Stimulated activated CD8-positive, alpha-beta memory T cell treated with anti-CD3 and anti-CD28 coated beads, Interleukin-4, amount 100 ng/mL, for 24 hours (primary cell): Measurements from ENCODE around the gene KCNK10.
"Not testable (repeated sequence)": the region's sequence is repeated elsewhere in the genome, so short reads cannot be mapped to it uniquely, and the experiment has no call there.

Experiments used
- DNase-seq: peaks from one replicate; pipeline ENCODE4 v3.0.0-alpha.2; 2020; ENCODE audit warnings: low read depth

The KCNK10 gene

GRCh38 chr14:88266474-88266873 lies 56.6 kb downstream of the KCNK10 start:
- DNase-seq, result no peak

GRCh38 chr14:88264116-88264515 lies 59.0 kb downstream of the KCNK10 start:
- DNase-seq, result no peak

GRCh38 chr14:88261302-88261701 lies 61.8 kb downstream of the KCNK10 start:
- DNase-seq, result not testable (repeated sequence)

DNA sequence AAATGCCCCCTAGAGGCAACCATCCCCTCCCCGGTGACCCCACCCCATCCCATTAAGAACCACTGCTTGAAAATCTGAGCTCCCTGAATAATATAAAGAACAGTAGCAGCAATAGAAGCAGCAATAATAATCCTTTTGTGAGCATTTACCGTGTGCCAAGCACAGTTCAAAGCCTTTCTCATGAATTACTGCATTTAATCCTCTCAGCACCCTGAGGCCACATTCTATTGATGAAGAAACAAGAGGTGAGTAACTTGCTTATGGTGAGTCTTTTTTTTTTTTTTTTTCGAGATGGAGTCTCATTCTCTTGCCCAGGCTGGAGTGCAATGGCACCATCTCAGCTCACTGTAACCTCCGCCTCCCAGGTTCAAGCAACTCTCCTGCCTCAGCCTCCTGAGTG lies 65.0 kb downstream of the KCNK10 start:
- DNase-seq, result no peak

DNA sequence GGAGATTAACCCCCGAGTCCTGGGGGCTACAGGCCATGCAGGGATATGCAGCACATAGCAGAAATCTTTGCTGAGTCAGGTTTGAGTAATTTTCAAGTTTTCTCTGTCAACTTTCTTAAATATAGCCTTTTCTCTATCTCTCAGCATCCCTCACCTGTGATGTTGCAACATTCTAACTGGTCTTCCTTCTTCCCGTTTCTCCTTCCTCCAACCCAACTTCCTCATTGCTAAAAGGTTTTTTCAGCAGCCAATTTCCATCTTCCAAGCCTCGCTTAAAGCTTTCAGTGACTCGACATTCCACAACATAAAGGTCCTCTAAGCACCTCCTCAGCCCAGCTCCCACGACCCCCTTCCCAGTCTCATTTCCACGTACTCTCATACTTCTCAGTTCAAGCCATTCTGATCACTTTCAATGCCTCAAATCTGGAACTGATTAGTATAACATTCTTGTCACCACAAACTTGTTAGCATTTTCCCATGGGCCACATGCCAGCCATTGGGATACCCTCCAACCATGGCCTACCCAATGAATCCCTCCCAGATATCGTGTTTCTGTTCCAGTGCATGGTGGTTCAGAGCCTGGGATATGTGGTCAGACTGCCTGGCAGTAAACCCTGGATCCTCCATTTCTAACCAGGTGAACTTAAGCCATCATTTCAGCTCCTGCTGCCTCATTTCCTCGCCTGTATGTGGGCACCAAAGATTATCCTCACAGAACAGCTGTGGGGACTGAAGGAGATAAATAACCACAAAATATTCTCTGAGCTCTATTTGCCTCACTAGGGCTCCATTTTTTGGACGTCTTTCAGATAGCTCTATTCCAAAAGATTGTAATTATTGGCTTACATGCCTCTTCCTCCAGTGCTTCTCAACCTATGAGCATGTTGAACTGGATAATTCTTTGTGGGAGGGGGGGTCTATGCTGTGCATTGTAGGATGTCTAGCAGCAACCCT lies 65.8 kb downstream of the KCNK10 start:
- no peak for DNase-seq

DNA sequence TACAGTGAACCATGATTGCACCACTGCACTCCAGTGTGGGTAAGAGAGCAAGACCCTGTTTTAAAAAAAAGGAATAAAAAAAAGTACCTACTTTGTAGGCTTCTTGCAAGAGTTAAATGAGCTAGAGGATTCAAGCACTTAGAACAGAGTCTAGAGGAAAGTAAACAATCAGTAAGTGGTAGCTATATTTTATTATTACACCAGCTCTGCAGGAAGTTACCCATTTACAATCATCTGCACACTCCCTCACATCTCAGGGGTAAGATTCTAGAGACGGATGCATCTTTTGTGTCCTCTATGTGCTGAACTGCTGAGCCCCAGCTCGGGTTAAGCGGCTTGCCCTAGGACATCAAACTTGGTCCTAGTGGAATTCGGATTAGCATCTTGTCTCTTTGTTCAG lies 67.3 kb downstream of the KCNK10 start:
- no peak for DNase-seq

DNA sequence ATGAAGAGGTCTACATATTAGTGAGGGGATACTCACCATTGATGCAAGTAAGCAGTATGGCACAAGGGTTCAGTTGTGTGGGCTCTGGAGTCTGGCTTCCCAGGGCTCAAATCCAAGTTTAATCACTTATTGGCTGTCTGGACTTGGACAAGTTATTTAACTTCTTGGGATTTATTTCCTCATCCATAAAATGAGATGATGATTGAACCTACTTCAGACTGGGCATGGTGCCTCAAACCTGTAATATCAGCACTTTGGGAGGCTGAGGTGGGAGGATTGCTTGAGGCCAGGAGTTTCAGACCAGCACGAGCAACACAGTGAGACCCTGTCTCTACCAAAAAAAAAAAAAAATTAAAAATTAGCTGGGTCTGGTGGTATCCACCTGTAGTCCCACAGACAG lies 67.9 kb downstream of the KCNK10 start:
- DNase-seq, result no peak

DNA sequence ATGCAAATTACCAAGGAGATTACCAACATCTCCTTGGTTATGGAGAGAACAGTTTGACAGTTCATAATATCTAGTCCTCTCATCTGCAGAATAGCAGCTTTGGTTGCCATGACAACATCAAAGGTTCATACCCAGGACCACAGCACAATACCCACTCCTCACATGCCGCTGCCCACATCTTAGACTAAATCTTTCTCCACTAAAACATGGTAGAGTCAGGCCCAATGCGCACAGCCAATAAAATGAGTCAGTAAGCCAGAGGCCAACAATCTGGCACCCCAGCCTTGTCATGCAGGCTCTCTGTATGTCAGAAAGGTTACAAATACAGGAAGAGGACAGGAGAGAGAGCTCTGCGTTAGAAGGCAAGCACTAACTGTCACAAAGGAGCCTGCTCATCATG lies 70.6 kb downstream of the KCNK10 start:
- DNase-seq, result no peak

- DNase-seq, result no peak
These were observed 71.4 kb downstream of the KCNK10 start for GRCh38 chr14:88251650-88252049.

DNA sequence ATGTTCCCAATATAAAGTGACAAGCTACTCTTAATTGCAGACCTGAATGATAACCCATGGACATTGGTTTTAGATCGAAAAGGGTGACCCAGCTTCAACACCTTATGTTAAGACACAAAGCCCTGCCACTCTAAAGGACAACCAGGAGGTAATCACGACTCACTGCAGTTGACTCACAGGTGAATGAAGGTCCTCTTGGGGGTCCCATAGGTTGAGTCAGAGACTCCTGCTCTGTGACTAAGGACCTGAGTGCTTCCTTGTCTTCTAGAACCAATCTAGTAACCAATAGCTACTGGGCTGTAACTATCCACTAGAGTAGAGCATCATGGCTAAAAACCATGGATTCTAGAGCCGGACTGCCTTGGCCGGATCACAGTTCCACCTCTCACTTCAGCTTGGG lies 73.8 kb downstream of the KCNK10 start:
- DNase-seq, result no peak

DNA sequence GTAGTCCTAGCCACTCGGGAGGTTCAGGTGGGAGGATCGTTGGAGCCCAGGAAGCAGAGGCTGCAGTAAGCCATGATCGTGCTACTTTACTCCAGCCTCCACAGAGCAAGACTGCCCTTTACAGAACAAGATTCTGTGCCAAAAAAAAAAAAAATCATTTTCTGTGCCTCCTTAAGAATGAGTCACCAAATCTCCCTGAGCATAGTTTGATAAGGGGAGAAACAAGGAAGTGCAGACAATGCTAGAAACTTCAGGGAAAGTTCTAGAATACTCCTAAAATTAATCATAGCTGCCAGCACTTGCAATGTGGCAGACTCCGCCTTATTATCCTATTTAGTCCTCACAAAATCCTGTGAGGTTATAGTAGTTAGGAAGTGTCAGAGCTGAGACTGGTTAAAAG lies 74.5 kb downstream of the KCNK10 start:
- DNase-seq, result no peak

DNA sequence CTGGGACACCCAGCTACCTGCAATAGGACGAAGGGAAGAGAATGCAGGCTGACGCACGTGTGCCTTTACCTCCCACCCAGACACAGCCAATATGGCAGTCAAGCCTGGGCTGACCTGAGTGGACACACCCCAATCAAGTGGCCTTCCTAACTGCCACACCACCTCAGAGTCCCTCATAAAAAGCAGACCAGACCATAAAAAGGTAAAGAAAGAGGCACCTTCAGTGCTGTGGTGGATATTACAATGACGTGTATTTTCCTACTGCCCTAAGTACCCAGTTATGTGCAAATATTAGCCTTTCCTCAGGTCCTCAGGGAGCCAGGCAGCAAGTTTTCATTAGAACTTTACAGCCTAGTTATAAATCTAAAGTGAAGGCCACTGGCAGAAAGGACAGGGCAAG lies 75.8 kb downstream of the KCNK10 start:
- DNase-seq, result no peak

- DNase-seq, result no peak
These were observed 77.7 kb downstream of the KCNK10 start for GRCh38 chr14:88245321-88245720.

DNA sequence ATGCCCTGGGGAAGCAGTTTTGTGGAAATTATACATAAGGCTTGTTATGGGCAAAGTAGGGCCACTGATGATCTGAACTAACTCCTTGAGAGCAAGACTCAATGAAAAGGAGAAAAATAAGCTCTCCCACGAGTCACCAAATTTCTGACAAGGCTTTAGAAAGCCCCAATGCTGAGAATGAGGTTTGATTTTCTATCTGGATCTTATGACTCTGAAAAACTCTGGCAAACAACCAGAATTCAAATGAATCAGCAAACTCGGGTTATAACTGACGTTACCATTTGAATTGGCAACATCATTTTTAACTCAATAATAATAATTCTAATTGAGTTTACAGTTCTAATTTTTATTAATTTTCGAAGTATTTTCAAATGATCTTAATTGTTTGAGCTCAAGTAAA lies 79.1 kb downstream of the KCNK10 start:
- DNase-seq, result no peak

GRCh38 chr14:88242446-88242845 lies 80.6 kb downstream of the KCNK10 start:
- no peak for DNase-seq

- no peak for DNase-seq
These were observed 81.3 kb downstream of the KCNK10 start for GRCh38 chr14:88241810-88242209.

DNA sequence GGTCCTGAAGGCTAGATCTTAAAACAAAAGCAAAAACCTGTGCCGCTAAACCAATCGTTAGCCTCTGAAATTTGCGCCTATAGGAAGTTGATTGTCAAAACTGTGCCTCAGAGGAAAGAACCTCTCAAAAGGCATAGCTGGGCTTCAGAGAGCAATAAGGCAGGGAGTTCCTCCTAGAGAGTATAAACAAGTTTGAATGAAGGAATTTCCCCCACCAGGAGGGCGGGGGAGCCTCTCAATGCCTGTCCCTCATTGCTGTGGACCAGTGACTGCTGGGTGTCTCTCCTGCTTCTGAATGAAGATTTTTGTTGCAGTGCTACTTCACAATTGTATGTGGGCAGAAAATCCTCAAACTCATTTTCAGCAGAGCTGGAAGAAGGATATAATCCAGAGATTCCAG lies 88.6 kb downstream of the KCNK10 start:
- no peak for DNase-seq

DNA sequence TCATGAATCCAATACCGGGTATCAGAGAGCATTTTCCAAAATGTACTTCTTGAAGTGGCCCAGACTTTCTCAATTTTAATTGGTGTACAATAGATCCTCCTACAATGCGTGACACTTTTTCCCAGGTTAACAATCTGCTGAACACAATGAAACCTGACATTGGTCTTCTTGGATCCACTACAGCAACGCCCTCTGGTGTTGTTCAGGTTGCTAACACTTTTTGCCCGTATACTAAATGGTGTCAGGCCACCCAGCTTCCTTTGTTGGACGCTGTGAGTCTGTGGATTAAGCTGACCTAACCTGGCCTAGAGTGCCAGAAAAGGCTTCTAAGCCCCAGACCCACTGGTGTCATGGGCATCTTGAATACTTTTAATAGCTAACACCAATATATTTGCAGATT lies 89.2 kb downstream of the KCNK10 start:
- DNase-seq, result no peak

DNA sequence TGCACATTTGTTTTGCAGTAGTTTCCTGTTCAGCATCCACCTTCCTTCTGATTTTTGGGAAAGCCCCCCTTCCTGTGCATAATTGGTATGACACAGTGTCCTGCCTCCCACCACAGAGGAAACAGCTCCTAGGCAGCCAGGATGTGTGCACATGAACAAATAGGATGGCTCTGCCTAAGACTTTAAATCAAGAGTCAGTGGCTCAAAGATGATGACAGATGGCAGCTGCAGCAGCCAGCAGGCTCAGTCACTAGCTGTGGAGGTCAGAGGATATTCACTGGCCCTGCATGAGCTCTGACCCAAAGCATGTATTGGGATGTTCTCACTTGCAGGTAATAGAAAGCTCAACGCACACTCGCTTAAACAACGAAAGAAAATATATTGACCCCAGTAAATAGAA lies 90.3 kb downstream of the KCNK10 start:
- no peak for DNase-seq

GRCh38 chr14:88231603-88232002 lies 91.5 kb downstream of the KCNK10 start:
- DNase-seq, result no peak

DNA sequence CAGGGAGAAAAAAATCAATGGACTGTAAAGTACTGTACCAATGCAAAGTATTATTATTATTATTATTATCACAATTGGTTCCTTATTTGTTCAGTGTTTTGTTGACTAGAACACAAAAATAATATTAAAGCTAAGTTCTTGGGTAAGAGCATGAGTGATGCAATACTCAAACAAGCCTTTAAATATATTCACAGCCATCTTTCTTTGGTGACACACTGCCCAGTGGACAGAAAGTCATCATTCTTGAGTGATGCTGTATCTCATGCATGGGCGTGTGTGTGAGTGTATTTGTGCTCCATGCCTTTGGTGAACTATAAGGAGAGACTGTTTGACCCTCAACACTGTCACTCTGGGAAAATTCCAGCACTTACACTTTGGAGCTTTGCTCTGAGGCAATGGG lies 93.6 kb downstream of the KCNK10 start:
- DNase-seq, result no peak

GRCh38 chr14:88228522-88229236 lies 94.4 kb downstream of the KCNK10 start:
- no peak for DNase-seq

DNA sequence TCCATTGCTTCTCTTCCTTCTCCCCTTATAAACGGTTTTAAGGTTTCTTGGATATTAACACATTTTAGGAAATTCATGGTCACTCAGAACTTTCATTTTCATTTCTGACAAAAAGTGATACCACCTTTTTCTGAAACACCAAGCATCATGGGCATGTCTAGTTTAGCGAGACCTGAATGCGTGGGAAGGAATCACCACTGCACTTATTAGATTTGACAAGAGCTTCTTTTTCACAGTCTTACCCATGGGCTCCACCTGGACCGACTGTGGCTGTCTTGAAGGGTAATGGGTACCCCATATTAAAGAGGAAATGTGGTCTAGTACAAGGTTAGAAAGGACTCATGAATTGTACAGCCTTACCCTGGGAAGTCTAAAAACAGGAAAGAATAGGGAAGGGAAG lies 95.4 kb downstream of the KCNK10 start:
- DNase-seq, result no peak
